Measurements from ENCODE around the gene RIPPLY3.
"Not testable (repeated sequence)": the region's sequence is repeated elsewhere in the genome, so short reads cannot be mapped to it uniquely, and the experiment has no call there.

The RIPPLY3 gene

DNA sequence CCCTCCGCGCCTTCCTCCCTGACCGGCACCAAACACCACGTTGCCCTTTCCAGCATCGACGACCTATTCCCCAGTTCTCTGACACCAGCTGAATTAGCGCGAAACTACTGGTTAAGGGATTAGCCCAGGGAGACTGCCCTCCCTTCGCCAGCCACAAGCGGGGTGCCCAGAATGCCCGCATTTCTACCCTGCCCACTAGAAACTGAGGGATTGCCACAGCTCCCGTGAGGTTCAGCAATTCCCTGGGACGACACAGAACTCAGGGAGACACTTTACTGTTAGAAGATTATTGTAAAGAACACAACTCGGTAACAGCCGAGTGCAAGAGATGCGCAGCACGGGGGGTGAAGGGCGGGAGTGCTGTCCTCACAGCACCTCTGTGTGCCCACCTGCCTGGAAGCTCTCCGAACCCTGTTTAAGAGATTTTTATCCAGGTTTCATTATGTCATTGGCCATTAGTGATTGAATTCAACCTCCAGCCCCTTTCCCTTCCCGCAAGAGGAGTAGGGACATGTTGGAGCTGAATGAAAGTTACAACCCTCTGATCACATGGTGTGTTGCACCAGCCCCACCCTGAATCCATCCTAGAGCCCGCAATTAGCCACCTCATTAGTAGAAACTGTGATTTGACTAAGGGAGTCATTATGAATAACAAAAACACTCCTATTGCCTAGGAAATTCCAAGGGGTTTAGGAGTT is 15.8 kb upstream of the RIPPLY3 start:
- H3K4me3 ChIP-seq (replicated peaks; ENCODE audit: low read depth, low read length): peak overlapping the region; percentile 56
- no peak for DNase-seq (ENCODE audit: low read depth)
- no peak for TF ChIP-seq CTCF (IDR thresholded peaks at IDR 0.05; ENCODE audit: low read length, missing control alignments)

DNA sequence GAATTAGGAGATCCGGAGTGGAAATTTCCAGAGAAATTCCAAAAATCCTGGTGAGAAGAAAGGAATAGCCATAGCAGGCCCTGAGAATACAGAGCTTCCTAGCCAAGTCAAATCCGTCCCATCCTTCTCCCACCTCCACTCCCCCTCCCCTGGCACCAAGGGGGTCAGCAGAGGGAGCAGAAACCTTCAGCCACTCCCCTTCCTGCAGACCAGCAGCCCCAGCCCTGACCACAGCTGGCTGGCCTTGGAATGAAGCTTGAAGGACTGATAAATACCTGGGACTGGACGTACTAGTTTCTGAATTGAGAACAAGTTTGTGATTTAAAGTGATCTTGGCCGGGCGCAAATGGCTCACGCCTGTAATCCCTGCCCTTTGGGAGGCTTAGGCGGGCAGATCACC is 13.8 kb upstream of the RIPPLY3 start:
- DNase-seq (ENCODE audit: low read depth): no peak
- no peak overlapping the region for H3K4me3 ChIP-seq (replicated peaks; ENCODE audit: low read depth, low read length)
- TF ChIP-seq CTCF (IDR thresholded peaks at IDR 0.05; ENCODE audit: low read length, missing control alignments): no peak

DNA sequence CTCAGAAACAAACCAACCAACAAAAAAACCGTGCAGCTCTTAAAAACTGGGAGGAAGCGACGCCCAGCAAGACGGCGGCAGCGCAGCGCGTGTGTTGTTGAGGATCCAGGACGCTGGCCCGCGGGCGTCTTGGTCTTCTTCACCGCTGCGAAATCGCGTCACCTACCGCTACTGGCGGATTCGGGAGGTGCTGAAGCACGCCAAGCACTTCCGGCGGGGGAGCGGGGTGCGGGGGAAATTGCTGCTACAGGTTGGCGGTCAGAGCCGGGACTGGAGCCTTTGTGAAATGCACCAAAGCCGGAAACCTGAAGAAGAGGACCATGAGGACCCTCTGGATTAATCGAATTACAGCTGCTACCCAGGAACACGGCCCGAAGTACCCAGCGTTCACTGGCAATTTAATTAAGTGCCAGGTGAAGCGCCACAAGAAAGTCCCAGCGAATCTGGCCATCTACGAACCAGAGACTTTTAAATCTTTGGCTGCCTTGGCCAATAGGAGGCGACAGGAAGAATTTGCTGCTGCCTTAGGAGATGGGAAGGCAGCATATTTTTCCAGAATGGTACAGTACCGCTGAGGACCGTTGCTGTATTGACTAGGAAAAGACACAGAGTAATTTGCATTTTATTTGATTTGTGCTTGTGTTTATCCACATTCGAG is 11.9 kb upstream of the RIPPLY3 start:
- H3K4me3 ChIP-seq (replicated peaks; ENCODE audit: low read depth, low read length): peak overlapping the region; percentile 29
- peak; percentile 28 for DNase-seq (ENCODE audit: low read depth)

GRCh38 chr21:36995285-36995684 is 11.2 kb upstream of the RIPPLY3 start:
- not testable (repeated sequence) for H3K4me3 ChIP-seq (replicated peaks; ENCODE audit: low read depth, low read length); DNase-seq (ENCODE audit: low read depth)

More for the DNA sequence above, 11.9 kb upstream of the RIPPLY3 start:
- TF ChIP-seq CTCF (IDR thresholded peaks at IDR 0.05; ENCODE audit: low read length, missing control alignments): no peak

DNA sequence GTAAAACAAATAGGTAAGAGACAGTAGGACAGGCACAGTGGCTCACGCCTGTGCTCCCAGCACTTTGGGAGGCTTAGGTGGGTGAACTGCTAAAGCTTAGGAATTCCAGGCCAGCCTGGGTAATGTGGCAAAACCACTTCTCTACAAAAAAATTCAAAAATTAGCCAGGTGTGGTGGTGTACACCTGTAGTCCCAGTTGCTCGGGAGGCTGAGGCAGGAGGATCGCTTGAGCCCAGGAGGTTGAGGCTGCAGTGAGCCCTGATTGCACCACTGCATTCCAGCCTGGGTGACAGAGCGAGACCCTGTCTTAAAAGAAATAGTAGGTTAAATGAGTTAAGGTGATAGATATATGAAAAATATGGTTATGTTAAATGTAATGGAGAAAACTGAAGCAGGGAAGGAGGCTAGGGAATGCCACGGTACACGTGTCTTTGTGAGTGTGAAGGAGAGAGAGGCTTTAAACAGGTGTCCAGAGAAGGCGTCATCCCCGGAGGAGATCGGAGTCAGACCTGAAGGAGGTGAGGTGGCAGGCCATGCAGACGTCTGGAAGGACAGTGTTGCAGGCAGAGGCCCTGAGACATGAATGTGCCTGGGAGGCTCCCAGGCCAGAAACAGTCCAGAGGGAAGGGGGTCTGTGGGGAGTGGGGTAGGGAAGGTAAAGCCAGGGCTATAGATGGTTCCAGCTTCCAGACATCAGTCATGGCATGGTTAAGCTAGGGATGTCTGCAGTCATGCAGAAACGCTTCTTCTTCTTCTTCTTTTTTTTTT is 7.2 kb upstream of the RIPPLY3 start:
- TF ChIP-seq CTCF (IDR thresholded peaks at IDR 0.05; ENCODE audit: low read length, missing control alignments): no peak
- H3K4me3 ChIP-seq (replicated peaks; ENCODE audit: low read depth, low read length): no peak overlapping the region
- no peak for DNase-seq (ENCODE audit: low read depth)

DNA sequence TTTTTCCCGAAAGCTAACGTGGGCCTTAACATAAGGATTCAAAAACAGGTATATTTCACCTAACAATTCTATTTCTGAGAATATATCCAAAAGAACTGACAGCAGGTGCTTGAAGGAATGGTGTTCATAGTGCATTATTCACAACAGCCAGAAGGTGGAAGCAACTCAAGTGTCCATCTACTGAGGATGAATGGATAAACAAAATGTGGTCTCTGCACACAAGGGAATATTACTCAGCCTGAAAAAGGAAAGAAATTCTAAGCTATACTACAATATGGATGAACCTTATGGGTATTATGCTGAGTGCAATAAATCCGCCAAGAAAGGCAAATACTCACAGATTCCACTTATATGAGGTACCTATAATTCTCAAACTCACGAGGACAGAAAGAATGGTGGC is 6.1 kb upstream of the RIPPLY3 start:
- H3K4me3 ChIP-seq (replicated peaks; ENCODE audit: low read depth, low read length): no peak overlapping the region
- DNase-seq (ENCODE audit: low read depth): no peak
- TF ChIP-seq CTCF (IDR thresholded peaks at IDR 0.05; ENCODE audit: low read length, missing control alignments): peak; percentile 7

GRCh38 chr21:37001441-37001840 is 5.1 kb upstream of the RIPPLY3 start:
- no peak for DNase-seq (ENCODE audit: low read depth)
- no peak overlapping the region for H3K4me3 ChIP-seq (replicated peaks; ENCODE audit: low read depth, low read length)
- no peak for TF ChIP-seq CTCF (IDR thresholded peaks at IDR 0.05; ENCODE audit: low read length, missing control alignments)

- not testable (repeated sequence) for DNase-seq (ENCODE audit: low read depth); H3K4me3 ChIP-seq (replicated peaks; ENCODE audit: low read depth, low read length)
These were observed 3.7 kb upstream of the RIPPLY3 start for GRCh38 chr21:37002851-37003250.

DNA sequence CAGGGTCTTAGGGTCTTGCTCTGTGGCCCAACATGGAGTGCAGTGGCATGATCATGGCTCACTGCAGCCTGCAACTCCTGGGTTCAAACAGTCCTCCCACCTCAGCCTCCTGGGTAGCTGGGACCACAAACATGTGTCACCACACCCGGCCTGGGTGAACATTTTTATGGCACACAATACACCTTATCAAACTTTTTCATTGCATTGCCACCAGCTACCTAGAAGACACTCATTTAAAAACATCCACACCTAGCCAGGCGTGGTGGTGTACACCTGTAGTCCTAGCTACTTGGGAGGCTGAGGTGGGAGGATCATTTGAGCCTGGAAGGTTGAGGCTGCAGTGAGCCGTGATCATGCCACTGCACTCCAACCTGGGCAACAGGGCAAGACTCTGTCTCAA is 2.6 kb upstream of the RIPPLY3 start:
- DNase-seq (ENCODE audit: low read depth); H3K4me3 ChIP-seq (replicated peaks; ENCODE audit: low read depth, low read length): not testable (repeated sequence)

All from fibroblast of pulmonary artery (primary cell).